HepG2 (cell line): ENCODE results near the gene TFAM. TPM values are rescaled to one million over a fixed set of nuclear protein-coding genes. Genes with fewer than 3 reads are reported as not detected.

ENCODE experiments used
- CEBPG ChIP-seq: IDR thresholded peaks from 2 replicates; pipeline ENCODE4 v1.6.1; 2016
- ETV5 ChIP-seq: IDR thresholded peaks from 2 replicates; pipeline ENCODE4 v1.6.1; 2018; ENCODE audit warnings: missing biosample characterization, missing genetic modification reagents, inconsistent platforms, borderline replicate concordance
- IKZF1 ChIP-seq: fragments of 450-650 bp; IDR thresholded peaks from 2 replicates; pipeline ENCODE4 v1.7.1; 2016
- KAT8 ChIP-seq: IDR thresholded peaks from 2 replicates; pipeline ENCODE4 v1.6.1; 2016; ENCODE audit warnings: missing genetic modification reagents, missing compliant biosample characterization
- KDM5A ChIP-seq: fragments of 200-600 bp; sonication (generic); IDR thresholded peaks from 2 replicates; pipeline ENCODE4 v1.7.0; 2018; ENCODE audit warnings: antibody characterized with exemption, mild to moderate bottlenecking, low read length, borderline replicate concordance
- NCOA2 ChIP-seq: sonication (generic); formaldehyde crosslinking; IDR thresholded peaks from 2 replicates; pipeline ENCODE4 v1.8.0; 2022; ENCODE audit warnings: inconsistent platforms
- RFXAP ChIP-seq: sonication (generic); formaldehyde crosslinking; IDR thresholded peaks from 2 replicates; pipeline ENCODE4 v1.4.0; 2020; ENCODE audit warnings: missing genetic modification reagents, borderline replicate concordance
- SCMH1 ChIP-seq: sonication (generic); formaldehyde crosslinking; IDR thresholded peaks from 2 replicates; pipeline ENCODE4 v1.9.0; 2021; ENCODE audit warnings: missing genetic modification reagents, mild to moderate bottlenecking, borderline replicate concordance
- SOX5 ChIP-seq: IDR thresholded peaks from 2 replicates; pipeline ENCODE4 v1.6.1; 2016; ENCODE audit warnings: borderline replicate concordance
- SRF ChIP-seq: IDR thresholded peaks from 2 replicates; pipeline ENCODE4 v1.6.1; 2011; ENCODE audit warnings: mild to moderate bottlenecking, low read depth, low read length, moderate library complexity
- THYN1 ChIP-seq: sonication (generic); formaldehyde crosslinking; IDR thresholded peaks from 2 replicates; pipeline ENCODE4 v1.8.1; 2023; ENCODE audit warnings: low read depth, mild to moderate bottlenecking, moderate library complexity, missing genetic modification reagents, borderline replicate concordance
- TP53 ChIP-seq: sonication (generic); formaldehyde crosslinking; conservative IDR thresholded peaks from 2 replicates; pipeline ENCODE4 v1.4.0; 2020; ENCODE audit warnings: missing genetic modification reagents
- ZNF235 ChIP-seq: sonication (generic); formaldehyde crosslinking; IDR thresholded peaks from 2 replicates; pipeline ENCODE4 v1.8.1; 2023; ENCODE audit warnings: mild to moderate bottlenecking, missing genetic modification reagents, borderline replicate concordance
- ZNF446 ChIP-seq: sonication (generic); formaldehyde crosslinking; IDR thresholded peaks from 2 replicates; pipeline ENCODE4 v1.5.0; 2020; ENCODE audit warnings: mild to moderate bottlenecking, missing genetic modification reagents
- ZNF484 ChIP-seq: sonication (generic); formaldehyde crosslinking; IDR thresholded peaks from 2 replicates; pipeline ENCODE4 v1.5.1; 2020; ENCODE audit warnings: mild to moderate bottlenecking, low read depth, missing genetic modification reagents, borderline replicate concordance
- ZNF550 ChIP-seq: sonication (generic); formaldehyde crosslinking; IDR thresholded peaks from 2 replicates; pipeline ENCODE4 v1.4.0; 2020; ENCODE audit warnings: mild to moderate bottlenecking, missing genetic modification reagents, borderline replicate concordance
- ZNF607 ChIP-seq: sonication (generic); formaldehyde crosslinking; IDR thresholded peaks from 2 replicates; pipeline ENCODE4 v1.5.1; 2020; ENCODE audit warnings: missing genetic modification reagents, mild to moderate bottlenecking, borderline replicate concordance
- ZNF629 ChIP-seq: sonication (generic); formaldehyde crosslinking; conservative IDR thresholded peaks from 2 replicates; pipeline ENCODE4 v1.5.0; 2020; ENCODE audit warnings: missing genetic modification reagents
- ZNF678 ChIP-seq: sonication (generic); formaldehyde crosslinking; IDR thresholded peaks from 2 replicates; pipeline ENCODE4 v1.4.0; 2020; ENCODE audit warnings: mild to moderate bottlenecking, missing genetic modification reagents
- ZNF749 ChIP-seq: sonication (generic); formaldehyde crosslinking; IDR thresholded peaks from 2 replicates; pipeline ENCODE4 v1.8.0; 2022; ENCODE audit warnings: mild to moderate bottlenecking, missing genetic modification reagents, moderate library complexity, borderline replicate concordance
- ZNF75D ChIP-seq: sonication (generic); formaldehyde crosslinking; IDR thresholded peaks from 2 replicates; pipeline ENCODE4 v1.8.1; 2023; ENCODE audit warnings: missing genetic modification reagents, mild to moderate bottlenecking, borderline replicate concordance
- polyA plus RNA-seq, 8 experiments: library from polyadenylated mRNA; depleted of rRNA in 3 of 8; stranded (reverse) in 7 of 8; unstranded in 1 of 8; fragments of >200 nt; fragmentation: Illumina TruSeq in 4 of 8; extraction: Trizol in 4 of 8; gene quantifications; 2 replicates each; pipeline versions ENCODE4 v1.2.1 to v1.2.3, GENCODE V29; 2011 to 2016; ENCODE audit warnings: low read depth in 4 of 8, missing spikeins in 1 of 8, mixed read lengths in 1 of 8; ENCODE audit not compliant: insufficient read depth in 1 of 8
- total RNA-seq, 5 experiments: library from RNA; depleted of rRNA; stranded (reverse); fragments of >200 nt; fragmentation: Illumina TruSeq; extraction: Trizol; gene quantifications; 2 replicates each; pipeline ENCODE4 v1.2.3, GENCODE V29; 2016; ENCODE audit warnings: low read depth in 1 of 5
- TF ChIP-seq, protein P1 (sequence below): sonication (generic); formaldehyde crosslinking; IDR thresholded peaks from 2 replicates; pipeline ENCODE4 v1.8.1; 2023; ENCODE audit warnings: mild to moderate bottlenecking, missing genetic modification reagents, borderline replicate concordance
- TF ChIP-seq, protein P2 (sequence below): sonication (generic); formaldehyde crosslinking; IDR thresholded peaks from 2 replicates; pipeline ENCODE4 v1.5.1; 2020; ENCODE audit warnings: missing genetic modification reagents, mild to moderate bottlenecking, borderline replicate concordance
- TF ChIP-seq, protein P3 (sequence below): sonication (generic); formaldehyde crosslinking; IDR thresholded peaks from 2 replicates; pipeline ENCODE4 v1.9.0; 2021; ENCODE audit warnings: missing genetic modification reagents, mild to moderate bottlenecking, borderline replicate concordance
- TF ChIP-seq, protein P4 (sequence below): sonication (generic); formaldehyde crosslinking; IDR thresholded peaks from 2 replicates; pipeline ENCODE4 v1.4.0; 2020; ENCODE audit warnings: mild to moderate bottlenecking, missing genetic modification reagents
- TF ChIP-seq, protein P5 (sequence below): sonication (generic); formaldehyde crosslinking; IDR thresholded peaks from 2 replicates; pipeline ENCODE4 v1.8.1; 2023; ENCODE audit warnings: mild to moderate bottlenecking, missing genetic modification reagents

TFAM gene
- total and polyA plus RNA-seq, 2 of the 13 experiments (the other 11 are each of a cell fraction or from before 2014, with no cell fraction given): 18.4 to 125 TPM

DNA sequence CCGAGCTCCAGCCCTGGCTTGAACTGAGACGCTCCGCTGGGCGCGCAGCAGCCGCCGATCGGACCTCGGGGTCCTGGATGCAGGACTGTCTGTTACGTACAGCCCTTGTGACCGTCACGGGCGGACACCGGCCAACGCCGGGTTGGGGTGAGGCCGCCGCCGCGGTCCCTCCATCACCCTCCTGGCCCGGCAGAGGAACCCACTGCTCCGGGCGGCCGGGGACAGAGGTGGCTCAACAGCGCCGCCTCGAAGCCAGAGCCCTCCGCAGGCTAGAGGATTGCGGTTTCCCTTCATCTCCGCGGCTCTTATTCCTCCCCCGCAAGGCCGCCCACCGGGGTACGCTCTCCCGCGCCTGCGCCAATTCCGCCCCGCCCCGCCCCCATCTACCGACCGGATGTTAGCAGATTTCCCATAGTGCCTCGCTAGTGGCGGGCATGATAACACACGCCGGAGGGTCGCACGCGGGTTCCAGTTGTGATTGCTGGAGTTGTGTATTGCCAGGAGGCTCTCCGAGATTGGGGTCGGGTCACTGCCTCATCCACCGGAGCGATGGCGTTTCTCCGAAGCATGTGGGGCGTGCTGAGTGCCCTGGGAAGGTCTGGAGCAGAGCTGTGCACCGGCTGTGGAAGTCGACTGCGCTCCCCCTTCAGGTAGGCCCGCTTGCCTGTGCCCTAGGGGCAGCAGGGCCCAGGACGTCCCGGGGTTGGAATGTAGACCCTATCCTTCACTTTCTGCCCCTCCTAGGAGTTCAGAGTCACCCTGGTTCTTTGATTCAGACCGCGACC is at the start of gene TFAM (continued):
- TF ChIP-seq, protein P1, sequence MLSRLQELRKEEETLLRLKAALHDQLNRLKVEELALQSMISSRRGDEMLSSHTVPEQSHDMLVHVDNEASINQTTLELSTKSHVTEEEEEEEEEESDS (CRISPR knock-in tag): no peak; the same call in 1 of the 2 replicates
- no peak for TF ChIP-seq ZNF749 (CRISPR knock-in tag)
- TF ChIP-seq, protein P2, sequence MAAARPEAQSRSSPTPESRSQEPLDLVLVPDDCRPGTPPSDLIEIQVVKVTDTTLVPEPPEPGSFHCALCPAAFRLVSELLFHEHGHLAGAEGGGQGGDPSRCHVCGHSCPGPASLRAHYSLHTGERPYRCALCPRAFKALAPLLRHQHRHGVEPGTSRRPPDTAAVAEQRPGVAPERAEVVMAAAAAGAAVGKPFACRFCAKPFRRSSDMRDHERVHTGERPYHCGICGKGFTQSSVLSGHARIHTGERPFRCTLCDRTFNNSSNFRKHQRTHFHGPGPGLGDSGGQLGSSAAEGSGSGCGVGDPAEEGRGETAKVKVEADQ (CRISPR knock-in tag): peak; percentile 89
- 0 out of 2 replicates have a peak, but pooled peaks have one; percentile 24 for TF ChIP-seq ZNF75D (CRISPR knock-in tag)
- no peak for TF ChIP-seq THYN1 (CRISPR knock-in tag)
- TF ChIP-seq KAT8: peak; percentile 89
- TF ChIP-seq ZNF446 (CRISPR knock-in tag): no peak; the same call in 1 of the 2 replicates
- TF ChIP-seq, protein P3, sequence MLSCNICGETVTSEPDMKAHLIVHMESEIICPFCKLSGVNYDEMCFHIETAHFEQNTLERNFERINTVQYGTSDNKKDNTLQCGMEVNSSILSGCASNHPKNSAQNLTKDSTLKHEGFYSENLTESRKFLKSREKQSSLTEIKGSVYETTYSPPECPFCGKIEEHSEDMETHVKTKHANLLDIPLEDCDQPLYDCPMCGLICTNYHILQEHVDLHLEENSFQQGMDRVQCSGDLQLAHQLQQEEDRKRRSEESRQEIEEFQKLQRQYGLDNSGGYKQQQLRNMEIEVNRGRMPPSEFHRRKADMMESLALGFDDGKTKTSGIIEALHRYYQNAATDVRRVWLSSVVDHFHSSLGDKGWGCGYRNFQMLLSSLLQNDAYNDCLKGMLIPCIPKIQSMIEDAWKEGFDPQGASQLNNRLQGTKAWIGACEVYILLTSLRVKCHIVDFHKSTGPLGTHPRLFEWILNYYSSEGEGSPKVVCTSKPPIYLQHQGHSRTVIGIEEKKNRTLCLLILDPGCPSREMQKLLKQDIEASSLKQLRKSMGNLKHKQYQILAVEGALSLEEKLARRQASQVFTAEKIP (CRISPR knock-in tag): no peak
- no peak for TF ChIP-seq SRF
- TF ChIP-seq IKZF1: no peak
- peak; percentile 10; the same call in 1 of the 2 replicates for TF ChIP-seq ZNF678 (CRISPR knock-in tag)
- no peak for TF ChIP-seq ZNF235 (CRISPR knock-in tag)
- TF ChIP-seq, protein P4, sequence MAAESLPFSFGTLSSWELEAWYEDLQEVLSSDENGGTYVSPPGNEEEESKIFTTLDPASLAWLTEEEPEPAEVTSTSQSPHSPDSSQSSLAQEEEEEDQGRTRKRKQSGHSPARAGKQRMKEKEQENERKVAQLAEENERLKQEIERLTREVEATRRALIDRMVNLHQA: no peak
- TF ChIP-seq CEBPG (CRISPR knock-in tag): no peak
- no peak for TF ChIP-seq SCMH1 (CRISPR knock-in tag)
- TF ChIP-seq ZNF629 (CRISPR knock-in tag): peak; percentile 13; the same call in 1 of the 2 replicates
- 0 out of 2 replicates have a peak, but pooled peaks have one; percentile 41 for TF ChIP-seq ZNF484
- TF ChIP-seq RFXAP (CRISPR knock-in tag): 0 out of 2 replicates have a peak, but pooled peaks have one; percentile 61
- TF ChIP-seq, protein P5, sequence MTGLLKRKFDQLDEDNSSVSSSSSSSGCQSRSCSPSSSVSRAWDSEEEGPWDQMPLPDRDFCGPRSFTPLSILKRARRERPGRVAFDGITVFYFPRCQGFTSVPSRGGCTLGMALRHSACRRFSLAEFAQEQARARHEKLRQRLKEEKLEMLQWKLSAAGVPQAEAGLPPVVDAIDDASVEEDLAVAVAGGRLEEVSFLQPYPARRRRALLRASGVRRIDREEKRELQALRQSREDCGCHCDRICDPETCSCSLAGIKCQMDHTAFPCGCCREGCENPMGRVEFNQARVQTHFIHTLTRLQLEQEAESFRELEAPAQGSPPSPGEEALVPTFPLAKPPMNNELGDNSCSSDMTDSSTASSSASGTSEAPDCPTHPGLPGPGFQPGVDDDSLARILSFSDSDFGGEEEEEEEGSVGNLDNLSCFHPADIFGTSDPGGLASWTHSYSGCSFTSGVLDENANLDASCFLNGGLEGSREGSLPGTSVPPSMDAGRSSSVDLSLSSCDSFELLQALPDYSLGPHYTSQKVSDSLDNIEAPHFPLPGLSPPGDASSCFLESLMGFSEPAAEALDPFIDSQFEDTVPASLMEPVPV: peak; percentile 94
- peak; percentile 80 for TF ChIP-seq ZNF607 (CRISPR knock-in tag)
- TF ChIP-seq TP53 (CRISPR knock-in tag): 0 out of 2 replicates have a peak, but pooled peaks have one; percentile 58
- no peak; the same call in 1 of the 2 replicates for TF ChIP-seq NCOA2 (CRISPR knock-in tag)
- no peak for TF ChIP-seq ZNF550 (CRISPR knock-in tag)
- TF ChIP-seq SOX5: peak; percentile 35; the same call in 1 of the 2 replicates
- TF ChIP-seq KDM5A: peak; percentile 86
- TF ChIP-seq ETV5 (CRISPR knock-in tag): peak; percentile 97
